Ovary (tissue), 3 donors: Measurements from ENCODE around the gene PPP2R5D.

ENCODE experiments used
- POLR2A ChIP-seq: fragments of 450-650 bp; IDR thresholded peaks from one replicate; pipeline ENCODE4 v1.6.1; 2017; ENCODE audit warnings: antibody characterized with exemption, mild to moderate bottlenecking, moderate library complexity
- TF ChIP-seq, protein P1 (sequence below), 3 donors: fragments of 450-650 bp in 2 of 3; fragments of 200-600 bp in 1 of 3; IDR thresholded peaks; one replicate each; pipeline versions ENCODE4 v1.5.1 to v1.8.0; 2016 to 2022; ENCODE audit warnings: antibody characterized with exemption in 3 of 3, mild to moderate bottlenecking in 1 of 3
- donor health status: DM: no; HTN: no; CAD: no.

DNA sequence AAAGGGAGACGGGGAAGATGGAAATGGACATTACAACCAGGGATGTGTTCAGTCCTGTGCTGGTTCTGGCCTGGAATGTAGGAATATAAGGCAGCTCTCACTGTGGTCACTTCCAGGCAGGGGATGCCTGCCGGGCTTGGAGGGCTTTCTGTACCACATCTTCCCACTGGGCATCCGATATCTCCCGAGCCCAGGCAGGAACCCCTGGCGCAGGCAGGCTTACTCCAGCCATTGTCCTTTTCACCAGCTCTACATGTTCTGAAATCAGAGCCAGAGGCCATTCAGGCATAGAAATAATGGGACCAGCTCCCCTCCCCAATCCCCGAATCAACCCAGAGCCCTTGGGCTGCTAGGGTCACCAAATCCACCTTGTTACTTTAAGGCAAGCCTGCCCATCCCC is 28.0 kb downstream of the PPP2R5D start:
- TF ChIP-seq, protein P1, sequence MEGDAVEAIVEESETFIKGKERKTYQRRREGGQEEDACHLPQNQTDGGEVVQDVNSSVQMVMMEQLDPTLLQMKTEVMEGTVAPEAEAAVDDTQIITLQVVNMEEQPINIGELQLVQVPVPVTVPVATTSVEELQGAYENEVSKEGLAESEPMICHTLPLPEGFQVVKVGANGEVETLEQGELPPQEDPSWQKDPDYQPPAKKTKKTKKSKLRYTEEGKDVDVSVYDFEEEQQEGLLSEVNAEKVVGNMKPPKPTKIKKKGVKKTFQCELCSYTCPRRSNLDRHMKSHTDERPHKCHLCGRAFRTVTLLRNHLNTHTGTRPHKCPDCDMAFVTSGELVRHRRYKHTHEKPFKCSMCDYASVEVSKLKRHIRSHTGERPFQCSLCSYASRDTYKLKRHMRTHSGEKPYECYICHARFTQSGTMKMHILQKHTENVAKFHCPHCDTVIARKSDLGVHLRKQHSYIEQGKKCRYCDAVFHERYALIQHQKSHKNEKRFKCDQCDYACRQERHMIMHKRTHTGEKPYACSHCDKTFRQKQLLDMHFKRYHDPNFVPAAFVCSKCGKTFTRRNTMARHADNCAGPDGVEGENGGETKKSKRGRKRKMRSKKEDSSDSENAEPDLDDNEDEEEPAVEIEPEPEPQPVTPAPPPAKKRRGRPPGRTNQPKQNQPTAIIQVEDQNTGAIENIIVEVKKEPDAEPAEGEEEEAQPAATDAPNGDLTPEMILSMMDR (IDR thresholded peaks at IDR 0.05) = no peak
- no peak for TF ChIP-seq POLR2A
